COR-L47 (cell line): ENCODE data around the gene CRY2.
"Not testable (repeated sequence)": the region's sequence is repeated elsewhere in the genome, so short reads cannot be mapped to it uniquely, and the experiment has no call there.

ENCODE experiments used
- DNase-seq: peaks from one replicate; lab custom pipeline; 2025; lab: John Stamatoyannopoulos, UW

CRY2 gene

GRCh38 chr11:45811571-45812290 is 35.5 kb upstream of the CRY2 start:
- no peak for DNase-seq

GRCh38 chr11:45812581-45813548 is 34.4 kb upstream of the CRY2 start:
- no peak for DNase-seq

GRCh38 chr11:45815747-45816146 is 31.5 kb upstream of the CRY2 start:
- DNase-seq = no peak

- peak; percentile 59 for DNase-seq
These were observed 30.7 kb upstream of the CRY2 start for GRCh38 chr11:45816614-45817013.

- no peak for DNase-seq
These were observed 30.1 kb upstream of the CRY2 start for GRCh38 chr11:45817191-45817590.

- no peak for DNase-seq
These were observed 28.2 kb upstream of the CRY2 start for GRCh38 chr11:45818961-45819605.

GRCh38 chr11:45820211-45820857 is 26.9 kb upstream of the CRY2 start:
- DNase-seq = no peak

GRCh38 chr11:45826492-45826891 is 20.8 kb upstream of the CRY2 start:
- not testable (repeated sequence) for DNase-seq

GRCh38 chr11:45827123-45827522 is 20.2 kb upstream of the CRY2 start:
- DNase-seq = no peak

- no peak for DNase-seq
These were observed 18.3 kb upstream of the CRY2 start for GRCh38 chr11:45828996-45829395.

GRCh38 chr11:45830596-45830995 is 16.7 kb upstream of the CRY2 start:
- DNase-seq = no peak

GRCh38 chr11:45832811-45833441 is 14.3 kb upstream of the CRY2 start:
- DNase-seq = no peak

- DNase-seq = no peak
These were observed 13.5 kb upstream of the CRY2 start for GRCh38 chr11:45833761-45834160.

GRCh38 chr11:45834298-45834756 is 12.9 kb upstream of the CRY2 start:
- DNase-seq = no peak

- DNase-seq = no peak
These were observed 8.1 kb upstream of the CRY2 start for GRCh38 chr11:45839204-45839603.

GRCh38 chr11:45840251-45840650 is 7.0 kb upstream of the CRY2 start:
- not testable (repeated sequence) for DNase-seq

GRCh38 chr11:45843158-45843924 is 3.9 kb upstream of the CRY2 start:
- peak; percentile 84 for DNase-seq

GRCh38 chr11:45844822-45845578 is 2.3 kb upstream of the CRY2 start:
- DNase-seq = no peak

GRCh38 chr11:45846174-45846675 is 1.1 kb upstream of the CRY2 start:
- DNase-seq = no peak

- peak; percentile 24 for DNase-seq
These were observed 639 bp downstream of the CRY2 start for GRCh38 chr11:45847911-45848316.
